OCI-LY7 (cell line): ENCODE data around the gene ZNF697.

Source experiments
- EZH2phosphoT487 ChIP-seq: fragments of 200-600 bp; sonication (generic); IDR thresholded peaks from 2 replicates; pipeline ENCODE4 v1.6.1; 2018; ENCODE audit warnings: low read depth, borderline replicate concordance, mild to moderate bottlenecking, mixed run types, antibody characterized with exemption, low read length, moderate library complexity, mixed read lengths
- TF ChIP-seq, protein P1 (sequence below): fragments of 200-600 bp; sonication (generic); conservative IDR thresholded peaks from 2 replicates; pipeline ENCODE4 v1.5.1; 2014; ENCODE audit warnings: mild to moderate bottlenecking, antibody characterized with exemption, low read length, moderate library complexity, mixed read lengths

DNA sequence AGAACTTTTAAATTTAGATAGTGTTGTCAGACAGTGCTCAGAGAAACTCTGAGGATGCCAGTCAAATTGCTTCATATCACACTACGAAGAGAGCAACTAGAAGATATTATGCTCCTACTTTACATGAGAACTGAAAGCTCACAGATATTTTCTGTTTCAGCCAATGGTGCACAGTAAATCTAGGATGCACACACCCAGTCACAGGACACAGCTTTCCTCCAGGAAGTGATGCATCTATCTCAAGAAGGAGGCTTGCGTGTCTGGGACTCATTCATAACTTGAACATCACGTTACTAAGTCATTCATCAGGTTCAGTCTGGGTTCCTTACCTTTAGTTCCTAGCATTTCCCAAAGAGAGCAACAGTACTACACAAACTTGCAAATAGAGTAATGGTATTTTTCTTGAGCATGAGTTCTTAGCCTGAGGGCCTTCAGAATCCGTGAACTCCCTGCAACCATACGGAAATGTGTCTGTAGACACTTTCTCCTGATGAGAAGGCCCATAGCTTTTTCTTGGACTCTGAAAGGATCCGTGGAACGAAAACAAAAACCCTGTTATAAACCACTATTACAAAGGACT, 12.2 kb downstream of the ZNF697 start:
- TF ChIP-seq, protein P1, sequence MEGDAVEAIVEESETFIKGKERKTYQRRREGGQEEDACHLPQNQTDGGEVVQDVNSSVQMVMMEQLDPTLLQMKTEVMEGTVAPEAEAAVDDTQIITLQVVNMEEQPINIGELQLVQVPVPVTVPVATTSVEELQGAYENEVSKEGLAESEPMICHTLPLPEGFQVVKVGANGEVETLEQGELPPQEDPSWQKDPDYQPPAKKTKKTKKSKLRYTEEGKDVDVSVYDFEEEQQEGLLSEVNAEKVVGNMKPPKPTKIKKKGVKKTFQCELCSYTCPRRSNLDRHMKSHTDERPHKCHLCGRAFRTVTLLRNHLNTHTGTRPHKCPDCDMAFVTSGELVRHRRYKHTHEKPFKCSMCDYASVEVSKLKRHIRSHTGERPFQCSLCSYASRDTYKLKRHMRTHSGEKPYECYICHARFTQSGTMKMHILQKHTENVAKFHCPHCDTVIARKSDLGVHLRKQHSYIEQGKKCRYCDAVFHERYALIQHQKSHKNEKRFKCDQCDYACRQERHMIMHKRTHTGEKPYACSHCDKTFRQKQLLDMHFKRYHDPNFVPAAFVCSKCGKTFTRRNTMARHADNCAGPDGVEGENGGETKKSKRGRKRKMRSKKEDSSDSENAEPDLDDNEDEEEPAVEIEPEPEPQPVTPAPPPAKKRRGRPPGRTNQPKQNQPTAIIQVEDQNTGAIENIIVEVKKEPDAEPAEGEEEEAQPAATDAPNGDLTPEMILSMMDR = no peak
- TF ChIP-seq EZH2phosphoT487 = no peak
